Esophagus muscularis mucosa (tissue), 4 donors: ENCODE measurements around the gene LHPP. TPM values are rescaled to one million over a fixed set of nuclear protein-coding genes. Genes with fewer than 3 reads are reported as not detected.

Source experiments
- DNase-seq: peaks from one replicate; pipeline ENCODE4 v3.0.0-alpha.2; 2017; ENCODE audit errors: extremely low spot score
- H3K27ac ChIP-seq, 4 donors: fragments of 200-600 bp; sonication (generic); replicated peaks in 1 of 4; 1 replicate in 3 of 4; 2 replicates in 1 of 4; pipeline ENCODE4 v1.5.1; 2016 to 2019; ENCODE audit warnings: mild to moderate bottlenecking in 1 of 4
- H3K27me3 ChIP-seq, 4 donors: fragments of 200-600 bp; sonication (generic); one replicate each; pipeline versions ENCODE4 v1.5.1 to v1.6.0; 2016 to 2019
- H3K36me3 ChIP-seq, 4 donors: fragments of 200-600 bp; sonication (generic); one replicate each; pipeline ENCODE4 v1.5.1; 2016 to 2019
- H3K4me1 ChIP-seq, 4 donors: fragments of 200-600 bp; sonication (generic); one replicate each; pipeline ENCODE4 v1.5.1; 2016 to 2019
- H3K4me3 ChIP-seq, 4 donors: fragments of 200-600 bp; sonication (generic); 1 replicate in 2 of 4; 2 replicates in 2 of 4; pipeline ENCODE4 v1.5.1; 2016 to 2019; ENCODE audit warnings: mild to moderate bottlenecking in 4 of 4, moderate library complexity in 1 of 4
- H3K9me3 ChIP-seq, 4 donors: fragments of 200-600 bp; sonication (generic); 1 replicate in 3 of 4; 2 replicates in 1 of 4; pipeline ENCODE4 v1.5.1; 2016 to 2019
- EP300 ChIP-seq: sonication (generic); formaldehyde crosslinking; IDR thresholded peaks from one replicate; pipeline ENCODE4 v1.6.1; 2017; ENCODE audit warnings: antibody characterized with exemption
- POLR2A ChIP-seq: fragments of 450-650 bp; IDR thresholded peaks from one replicate; pipeline ENCODE4 v1.6.1; 2017; ENCODE audit warnings: antibody characterized with exemption, moderate library complexity, mild to moderate bottlenecking, low read depth
- POLR2AphosphoS5 ChIP-seq, 2 donors: sonication (generic); formaldehyde crosslinking; IDR thresholded peaks; one replicate each; pipeline ENCODE4 v1.6.1; 2017; ENCODE audit warnings: antibody characterized with exemption in 2 of 2
- WGBS: methylation state at CpG from one replicate; pipeline ENCODE4 v1.1.5; 2018; 5-methylcytosine and 5-hydroxymethylcytosine counted together
- intact Hi-C: fragments of 100-400 bp; cut with DNase I; formaldehyde crosslinking; loops from one replicate; pipeline ENCODE4 v1.15.1; 2023
- total RNA-seq, 4 donors: library from RNA; depleted of rRNA; stranded (reverse); fragments of >200 nt; gene quantifications; one replicate each; pipeline versions ENCODE4 v1.1.0 to v1.2.1, GENCODE V29; 2016
- TF ChIP-seq, protein P1 (sequence below), 3 experiments: fragments of 200-600 bp in 2 of 3; fragments of 450-650 bp in 1 of 3; sonication (generic) in 2 of 3; IDR thresholded peaks; one replicate each; pipeline ENCODE4 v1.5.1; 2017 to 2019; ENCODE audit warnings: antibody characterized with exemption in 3 of 3, mild to moderate bottlenecking in 2 of 3, moderate library complexity in 1 of 3

The LHPP gene
- total RNA-seq, 4 donors from 2014 or later = 10.8 to 20.9 (median 15.7) TPM

- Histone ChIP-seq H3K27ac (no peak overlapping the region), H3K27me3 (no peaks in the 10 kb centered on the region), H3K36me3 (no peaks in the 10 kb centered on the region), H3K4me1 (peaks cover 0 to 27% (median 20%) of the 10 kb centered on the region in 4 donors), H3K9me3 (no peaks in the 10 kb centered on the region), H3K4me3 (no peak overlapping the region)
- TF ChIP-seq POLR2AphosphoS5 (IDR thresholded peaks at IDR 0.05) (no peak), POLR2A (no peak), EP300 (no peak)
- TF ChIP-seq, protein P1, sequence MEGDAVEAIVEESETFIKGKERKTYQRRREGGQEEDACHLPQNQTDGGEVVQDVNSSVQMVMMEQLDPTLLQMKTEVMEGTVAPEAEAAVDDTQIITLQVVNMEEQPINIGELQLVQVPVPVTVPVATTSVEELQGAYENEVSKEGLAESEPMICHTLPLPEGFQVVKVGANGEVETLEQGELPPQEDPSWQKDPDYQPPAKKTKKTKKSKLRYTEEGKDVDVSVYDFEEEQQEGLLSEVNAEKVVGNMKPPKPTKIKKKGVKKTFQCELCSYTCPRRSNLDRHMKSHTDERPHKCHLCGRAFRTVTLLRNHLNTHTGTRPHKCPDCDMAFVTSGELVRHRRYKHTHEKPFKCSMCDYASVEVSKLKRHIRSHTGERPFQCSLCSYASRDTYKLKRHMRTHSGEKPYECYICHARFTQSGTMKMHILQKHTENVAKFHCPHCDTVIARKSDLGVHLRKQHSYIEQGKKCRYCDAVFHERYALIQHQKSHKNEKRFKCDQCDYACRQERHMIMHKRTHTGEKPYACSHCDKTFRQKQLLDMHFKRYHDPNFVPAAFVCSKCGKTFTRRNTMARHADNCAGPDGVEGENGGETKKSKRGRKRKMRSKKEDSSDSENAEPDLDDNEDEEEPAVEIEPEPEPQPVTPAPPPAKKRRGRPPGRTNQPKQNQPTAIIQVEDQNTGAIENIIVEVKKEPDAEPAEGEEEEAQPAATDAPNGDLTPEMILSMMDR (IDR thresholded peaks at IDR 0.05) = no peak
- DNase-seq = no peak
- WGBS = 79% methylated on average over 3 of the region's 17 CpGs
- intact Hi-C loops = loop anchor here (5.0 kb wide), 1 partner anchor 298 kb away; no protein-coding TSS in a partner anchor
Measured at GRCh38 chr10:124529661-124530214, 68.1 kb downstream of the LHPP start.

GRCh38 chr10:124530215-124530665 is 68.6 kb downstream of the LHPP start:
- Histone ChIP-seq H3K9me3 (no peaks in the 10 kb centered on the region), H3K36me3 (no peaks in the 10 kb centered on the region), H3K27me3 (no peaks in the 10 kb centered on the region), H3K4me1 (peaks cover 0 to 25% (median 15%) of the 10 kb centered on the region in 4 donors), H3K27ac (no peak overlapping the region), H3K4me3 (no peak overlapping the region)
- 40% methylated on average over 3 of the region's 18 CpGs for WGBS
- intact Hi-C loops = loop anchor here (5.0 kb wide), 1 partner anchor 297 kb away; no protein-coding TSS in a partner anchor
- TF ChIP-seq POLR2AphosphoS5 (IDR thresholded peaks at IDR 0.05) (peak in 1 of 2 donors; percentile 58), EP300 (no peak), POLR2A (no peak)
- TF ChIP-seq, protein P1 (IDR thresholded peaks at IDR 0.05) = peak; percentile 79 to 99 (median 83)
- peak; percentile 95 for DNase-seq

- no peaks in the 10 kb centered on the region for H3K9me3 ChIP-seq
- intact Hi-C loops = loop anchor here (5.0 kb wide), 1 partner anchor 296 kb away; no protein-coding TSS in a partner anchor
- no peak overlapping the region for H3K4me3 ChIP-seq
- no peak for TF ChIP-seq EP300
- no peak for TF ChIP-seq POLR2A
- TF ChIP-seq POLR2AphosphoS5 (IDR thresholded peaks at IDR 0.05) = no peak
- TF ChIP-seq, protein P1 (IDR thresholded peaks at IDR 0.05) = no peak
- H3K27me3 ChIP-seq = no peaks in the 10 kb centered on the region
- 94% methylated on average over 5 of the region's 9 CpGs for WGBS
- peaks cover 1 to 21% (median 12%) of the 10 kb centered on the region in 4 donors for H3K4me1 ChIP-seq
- no peak overlapping the region for H3K27ac ChIP-seq
- DNase-seq = no peak
- H3K36me3 ChIP-seq = no peaks in the 10 kb centered on the region
Measured at GRCh38 chr10:124530816-124531215, 69.2 kb downstream of the LHPP start.

DNA sequence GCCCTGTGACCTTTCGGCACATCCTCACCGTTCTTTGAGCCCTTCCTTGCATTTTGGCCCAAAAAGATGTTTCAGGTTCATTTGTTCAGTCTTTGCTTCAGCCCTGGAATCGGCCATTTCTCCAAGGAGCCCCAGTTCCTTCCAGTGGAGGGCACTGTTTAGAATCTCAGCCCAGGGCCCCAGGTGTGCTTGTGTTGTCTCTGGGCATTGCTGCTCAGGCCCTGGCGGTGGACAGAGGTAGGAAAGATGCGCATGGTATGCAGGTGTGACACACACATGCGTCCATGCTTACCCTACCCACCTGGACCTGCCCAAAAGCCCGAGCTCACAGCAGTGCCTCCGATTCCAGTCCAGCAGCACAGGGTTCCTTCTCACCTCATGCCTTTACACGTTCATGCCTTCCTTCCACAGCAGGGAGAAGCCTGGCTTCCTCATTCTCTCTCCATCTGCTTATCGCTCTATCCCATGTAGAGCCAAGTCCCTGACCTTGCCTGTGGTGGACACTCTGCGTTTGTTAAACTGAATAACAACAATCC is 70.6 kb downstream of the LHPP start:
- intact Hi-C loops = loop anchor here (5.0 kb wide), 1 partner anchor 295 kb away; no protein-coding TSS in a partner anchor
- H3K9me3 ChIP-seq = no peaks in the 10 kb centered on the region
- TF ChIP-seq, protein P1 (IDR thresholded peaks at IDR 0.05) = peak in 1 of 3 experiments; percentile 3
- TF ChIP-seq POLR2A (no peak), POLR2AphosphoS5 (IDR thresholded peaks at IDR 0.05) (no peak)
- 87% methylated on average over 9 of the region's 11 CpGs for WGBS
- peaks cover 9 to 34% (median 14%) of the 10 kb centered on the region in 4 donors for H3K4me1 ChIP-seq
- no peak overlapping the region for H3K27ac ChIP-seq
- no peaks in the 10 kb centered on the region for H3K27me3 ChIP-seq
- H3K4me3 ChIP-seq = no peak overlapping the region
- no peak for DNase-seq
- H3K36me3 ChIP-seq = no peaks in the 10 kb centered on the region
